ENCODE data around the gene PAPOLA. TPM values are rescaled to one million over a fixed set of nuclear protein-coding genes. Genes with fewer than 3 reads are reported as not detected.
A peak's percentile ranks its signal among the peaks of the same experiment; 100 is the strongest.

The PAPOLA gene
- total and polyA plus RNA-seq, 2 experiments from 2014 or later, result 198 to 237 TPM

DNA sequence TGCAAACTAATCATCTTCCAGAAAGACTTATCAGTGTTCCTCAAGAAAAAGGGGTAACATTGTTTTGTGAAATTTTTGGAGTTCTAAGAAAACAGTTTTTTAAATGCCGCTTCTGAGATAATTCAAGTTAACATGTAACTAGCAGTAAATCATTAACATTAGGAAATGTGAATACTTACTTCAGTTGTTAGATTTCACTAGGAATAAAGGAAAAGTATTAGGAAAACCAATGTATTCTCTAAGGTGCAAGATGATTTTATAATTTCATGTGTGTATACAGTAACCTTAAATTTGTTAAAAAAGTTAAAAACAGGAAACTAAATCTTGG lies 36.8 kb downstream of the PAPOLA start:
- Histone ChIP-seq H3K4me1 (ENCODE audit: insufficient read depth) (no peaks in the 10 kb centered on the region), H3K4me3 (no peak overlapping the region), H3K9me2 (ENCODE audit: insufficient read depth) (no peaks in the 10 kb centered on the region), H3K36me3 (ENCODE audit: insufficient read depth) (peaks cover 5% of the 10 kb centered on the region; the same call in 1 of the 2 replicates), H3K4me2 (no peak overlapping the region), H2AFZ (no peak overlapping the region), H3F3A (replicated peaks; ENCODE audit: low read depth) (no peaks in the 10 kb centered on the region), H3K27me3 (ENCODE audit: insufficient read depth) (no peaks in the 10 kb centered on the region), H3K79me2 (replicated peaks; ENCODE audit: insufficient read depth) (no peaks in the 10 kb centered on the region), H3K27ac (ENCODE audit: low read depth) (0 out of 2 replicates have a peak overlapping the region, but pooled peaks have one; percentile 29), H4K20me1 (replicated peaks; ENCODE audit: insufficient read depth) (no peaks in the 10 kb centered on the region; the same call in 1 of the 2 replicates)
- H3K36me3 Mint-ChIP-seq (ENCODE audit: low read depth), result peaks cover 7% of the 10 kb centered on the region; the same call in 2 of the 3 replicates
- H3K4me3 Mint-ChIP-seq, result no peak overlapping the region
- H3K27me3 Mint-ChIP-seq (ENCODE audit: insufficient read depth, low read depth, poor library complexity), result peaks cover 1% of the 10 kb centered on the region
- ATAC-seq, result no peak
- H3K9me3 Mint-ChIP-seq, result no peaks in the 10 kb centered on the region
- DNase-seq (ENCODE audit: low spot score), result no peak
- H3K27ac Mint-ChIP-seq, result peak overlapping the region; percentile 80
- peaks cover 5% of the 10 kb centered on the region; the same call in 2 of the 3 replicates for H3K4me1 Mint-ChIP-seq
- TF ChIP-seq, protein P1, sequence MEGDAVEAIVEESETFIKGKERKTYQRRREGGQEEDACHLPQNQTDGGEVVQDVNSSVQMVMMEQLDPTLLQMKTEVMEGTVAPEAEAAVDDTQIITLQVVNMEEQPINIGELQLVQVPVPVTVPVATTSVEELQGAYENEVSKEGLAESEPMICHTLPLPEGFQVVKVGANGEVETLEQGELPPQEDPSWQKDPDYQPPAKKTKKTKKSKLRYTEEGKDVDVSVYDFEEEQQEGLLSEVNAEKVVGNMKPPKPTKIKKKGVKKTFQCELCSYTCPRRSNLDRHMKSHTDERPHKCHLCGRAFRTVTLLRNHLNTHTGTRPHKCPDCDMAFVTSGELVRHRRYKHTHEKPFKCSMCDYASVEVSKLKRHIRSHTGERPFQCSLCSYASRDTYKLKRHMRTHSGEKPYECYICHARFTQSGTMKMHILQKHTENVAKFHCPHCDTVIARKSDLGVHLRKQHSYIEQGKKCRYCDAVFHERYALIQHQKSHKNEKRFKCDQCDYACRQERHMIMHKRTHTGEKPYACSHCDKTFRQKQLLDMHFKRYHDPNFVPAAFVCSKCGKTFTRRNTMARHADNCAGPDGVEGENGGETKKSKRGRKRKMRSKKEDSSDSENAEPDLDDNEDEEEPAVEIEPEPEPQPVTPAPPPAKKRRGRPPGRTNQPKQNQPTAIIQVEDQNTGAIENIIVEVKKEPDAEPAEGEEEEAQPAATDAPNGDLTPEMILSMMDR (conservative IDR thresholded peaks at IDR 0.05; ENCODE audit: low read depth in 2 of 2), result no peak
- TF ChIP-seq NANOG (IDR thresholded peaks at IDR 0.05; ENCODE audit: borderline replicate concordance) (no peak), POLR2AphosphoS5 (IDR thresholded peaks at IDR 0.05; ENCODE audit: low read depth) (no peak), ZNF331 (CRISPR knock-in tag; IDR thresholded peaks at IDR 0.05; ENCODE audit: low read depth) (no peak), JUNB (IDR thresholded peaks at IDR 0.05; ENCODE audit: unreplicated experiment) (no peak)
- TF ChIP-seq, protein P2, sequence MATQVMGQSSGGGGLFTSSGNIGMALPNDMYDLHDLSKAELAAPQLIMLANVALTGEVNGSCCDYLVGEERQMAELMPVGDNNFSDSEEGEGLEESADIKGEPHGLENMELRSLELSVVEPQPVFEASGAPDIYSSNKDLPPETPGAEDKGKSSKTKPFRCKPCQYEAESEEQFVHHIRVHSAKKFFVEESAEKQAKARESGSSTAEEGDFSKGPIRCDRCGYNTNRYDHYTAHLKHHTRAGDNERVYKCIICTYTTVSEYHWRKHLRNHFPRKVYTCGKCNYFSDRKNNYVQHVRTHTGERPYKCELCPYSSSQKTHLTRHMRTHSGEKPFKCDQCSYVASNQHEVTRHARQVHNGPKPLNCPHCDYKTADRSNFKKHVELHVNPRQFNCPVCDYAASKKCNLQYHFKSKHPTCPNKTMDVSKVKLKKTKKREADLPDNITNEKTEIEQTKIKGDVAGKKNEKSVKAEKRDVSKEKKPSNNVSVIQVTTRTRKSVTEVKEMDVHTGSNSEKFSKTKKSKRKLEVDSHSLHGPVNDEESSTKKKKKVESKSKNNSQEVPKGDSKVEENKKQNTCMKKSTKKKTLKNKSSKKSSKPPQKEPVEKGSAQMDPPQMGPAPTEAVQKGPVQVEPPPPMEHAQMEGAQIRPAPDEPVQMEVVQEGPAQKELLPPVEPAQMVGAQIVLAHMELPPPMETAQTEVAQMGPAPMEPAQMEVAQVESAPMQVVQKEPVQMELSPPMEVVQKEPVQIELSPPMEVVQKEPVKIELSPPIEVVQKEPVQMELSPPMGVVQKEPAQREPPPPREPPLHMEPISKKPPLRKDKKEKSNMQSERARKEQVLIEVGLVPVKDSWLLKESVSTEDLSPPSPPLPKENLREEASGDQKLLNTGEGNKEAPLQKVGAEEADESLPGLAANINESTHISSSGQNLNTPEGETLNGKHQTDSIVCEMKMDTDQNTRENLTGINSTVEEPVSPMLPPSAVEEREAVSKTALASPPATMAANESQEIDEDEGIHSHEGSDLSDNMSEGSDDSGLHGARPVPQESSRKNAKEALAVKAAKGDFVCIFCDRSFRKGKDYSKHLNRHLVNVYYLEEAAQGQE (IDR thresholded peaks at IDR 0.05; ENCODE audit: unreplicated experiment), result no peak

DNA sequence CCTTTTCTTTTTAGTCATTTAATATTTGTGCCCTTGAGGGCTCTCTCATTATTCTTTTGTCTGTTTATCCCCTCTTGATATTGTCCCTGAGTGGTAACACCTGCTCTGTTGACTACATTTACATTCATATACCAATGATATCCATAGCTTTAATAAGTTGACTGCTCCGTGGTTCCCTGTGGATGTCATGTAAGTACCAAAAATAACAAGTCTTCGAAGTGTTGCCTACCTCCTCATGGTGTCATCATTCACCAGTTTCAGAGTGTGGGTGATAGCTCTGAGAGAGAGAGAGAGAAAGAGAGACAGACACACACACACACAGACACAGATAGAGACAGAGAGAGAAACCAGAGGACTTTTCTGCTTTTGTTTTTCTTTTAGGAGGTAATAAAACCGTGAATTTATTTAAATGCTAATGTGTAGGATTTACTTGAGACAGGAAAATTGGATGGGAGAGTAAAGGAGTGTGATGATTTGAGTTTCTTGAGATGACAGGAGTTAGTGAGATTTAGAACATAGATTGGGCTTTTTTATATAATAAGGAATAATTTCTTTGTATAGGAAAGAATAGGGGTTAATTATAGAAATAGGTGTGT lies 52.2 kb downstream of the PAPOLA start:
- Mint-ChIP-seq H3K4me1 (no peaks in the 10 kb centered on the region), H3K9me3 (no peaks in the 10 kb centered on the region), H3K36me3 (ENCODE audit: low read depth) (peaks cover 63% of the 10 kb centered on the region), H3K4me3 (no peak overlapping the region), H3K27ac (no peak overlapping the region), H3K27me3 (ENCODE audit: insufficient read depth, low read depth, poor library complexity) (no peaks in the 10 kb centered on the region)
- ATAC-seq (no peak), DNase-seq (ENCODE audit: low spot score) (no peak)
- Histone ChIP-seq H3K4me2 (no peak overlapping the region), H4K20me1 (replicated peaks; ENCODE audit: insufficient read depth) (peaks cover 9% of the 10 kb centered on the region), H2AFZ (no peak overlapping the region), H3K9me2 (ENCODE audit: insufficient read depth) (no peaks in the 10 kb centered on the region), H3K79me2 (replicated peaks; ENCODE audit: insufficient read depth) (no peaks in the 10 kb centered on the region), H3K27me3 (ENCODE audit: insufficient read depth) (no peaks in the 10 kb centered on the region), H3K27ac (ENCODE audit: low read depth) (0 out of 2 replicates have a peak overlapping the region, but pooled peaks have one; percentile 15), H3K4me3 (no peak overlapping the region), H3K36me3 (ENCODE audit: insufficient read depth) (peaks cover 59% of the 10 kb centered on the region), H3K4me1 (ENCODE audit: insufficient read depth) (no peaks in the 10 kb centered on the region), H3F3A (replicated peaks; ENCODE audit: low read depth) (no peaks in the 10 kb centered on the region)
- TF ChIP-seq, protein P1 (conservative IDR thresholded peaks at IDR 0.05; ENCODE audit: low read depth in 2 of 2), result no peak
- TF ChIP-seq NANOG (IDR thresholded peaks at IDR 0.05; ENCODE audit: borderline replicate concordance), result no peak
- no peak for TF ChIP-seq JUNB (IDR thresholded peaks at IDR 0.05; ENCODE audit: unreplicated experiment)
- TF ChIP-seq, protein P3, sequence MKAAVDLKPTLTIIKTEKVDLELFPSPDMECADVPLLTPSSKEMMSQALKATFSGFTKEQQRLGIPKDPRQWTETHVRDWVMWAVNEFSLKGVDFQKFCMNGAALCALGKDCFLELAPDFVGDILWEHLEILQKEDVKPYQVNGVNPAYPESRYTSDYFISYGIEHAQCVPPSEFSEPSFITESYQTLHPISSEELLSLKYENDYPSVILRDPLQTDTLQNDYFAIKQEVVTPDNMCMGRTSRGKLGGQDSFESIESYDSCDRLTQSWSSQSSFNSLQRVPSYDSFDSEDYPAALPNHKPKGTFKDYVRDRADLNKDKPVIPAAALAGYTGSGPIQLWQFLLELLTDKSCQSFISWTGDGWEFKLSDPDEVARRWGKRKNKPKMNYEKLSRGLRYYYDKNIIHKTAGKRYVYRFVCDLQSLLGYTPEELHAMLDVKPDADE (IDR thresholded peaks at IDR 0.05), result no peak
- no peak for TF ChIP-seq EZH2phosphoT487 (IDR thresholded peaks at IDR 0.05; ENCODE audit: unreplicated experiment)
- TF ChIP-seq, protein P2 (IDR thresholded peaks at IDR 0.05; ENCODE audit: unreplicated experiment), result no peak
- no peak for TF ChIP-seq EZH2 (IDR thresholded peaks at IDR 0.05; ENCODE audit: low read depth, unreplicated experiment)
- no peak for TF ChIP-seq STAT1 (IDR thresholded peaks at IDR 0.05; ENCODE audit: unreplicated experiment)

Data from GM23338 (cell line).